HPDE6-E6E7 (cell line): ENCODE results near the gene OTOL1.
A peak's percentile ranks its signal among the peaks of the same experiment; 100 is the strongest.
"Not testable (repeated sequence)": the region's sequence is repeated elsewhere in the genome, so short reads cannot be mapped to it uniquely, and the experiment has no call there.

Source experiments
- DNase-seq: peaks from one replicate; pipeline ENCODE4 v3.0.0; 2011; ENCODE audit warnings: missing footprints; ENCODE audit errors: extremely low spot score

OTOL1 gene

GRCh38 chr3:161496508-161496907 is at the start of gene OTOL1:
OTOL1 (plus strand) TSS chr3:161496808; CDS start chr3:161496808, 0 bp downstream.
- no peak for DNase-seq

GRCh38 chr3:161449785-161450184 is 46.8 kb upstream of the OTOL1 start:
- DNase-seq, result no peak

DNA sequence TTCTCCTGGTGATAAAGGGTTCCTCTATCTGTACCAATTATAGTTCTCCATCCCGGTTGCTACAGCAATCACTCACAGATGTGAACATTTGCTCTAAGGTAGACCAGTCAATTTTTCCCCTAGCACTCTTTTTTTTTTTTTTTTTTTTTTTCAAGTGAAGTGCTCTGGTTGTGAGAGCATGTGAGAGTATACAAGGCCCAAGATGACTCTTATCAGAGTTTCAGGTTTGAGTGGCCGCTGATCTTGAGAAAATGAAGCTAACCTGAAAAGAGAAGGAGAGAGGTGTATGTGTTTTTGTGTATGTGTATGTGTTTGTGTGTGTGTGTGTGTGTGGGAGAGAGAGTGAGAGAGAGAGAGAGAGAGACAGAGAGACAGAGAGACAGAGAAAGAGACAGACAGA is 44.4 kb upstream of the OTOL1 start:
- DNase-seq, result no peak

DNA sequence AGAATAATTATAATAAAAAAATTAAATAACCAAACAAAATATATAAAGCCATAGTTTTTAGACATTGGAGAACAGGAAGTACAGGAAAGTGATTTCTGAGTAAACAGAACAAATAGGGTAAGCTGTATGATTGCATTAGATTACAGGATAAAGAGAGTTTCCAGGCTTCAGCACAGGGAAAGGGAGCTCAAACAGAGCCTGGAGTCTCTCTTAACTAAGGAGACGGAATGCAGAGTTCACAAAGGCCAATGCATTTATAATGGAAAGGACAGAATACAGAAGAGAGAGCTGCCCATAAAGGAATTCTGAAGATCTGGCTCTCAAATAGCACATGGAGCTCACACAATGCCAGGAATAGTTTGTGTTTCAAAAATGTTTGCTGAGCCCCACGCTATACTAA is 42.0 kb upstream of the OTOL1 start:
- DNase-seq, result no peak

DNA sequence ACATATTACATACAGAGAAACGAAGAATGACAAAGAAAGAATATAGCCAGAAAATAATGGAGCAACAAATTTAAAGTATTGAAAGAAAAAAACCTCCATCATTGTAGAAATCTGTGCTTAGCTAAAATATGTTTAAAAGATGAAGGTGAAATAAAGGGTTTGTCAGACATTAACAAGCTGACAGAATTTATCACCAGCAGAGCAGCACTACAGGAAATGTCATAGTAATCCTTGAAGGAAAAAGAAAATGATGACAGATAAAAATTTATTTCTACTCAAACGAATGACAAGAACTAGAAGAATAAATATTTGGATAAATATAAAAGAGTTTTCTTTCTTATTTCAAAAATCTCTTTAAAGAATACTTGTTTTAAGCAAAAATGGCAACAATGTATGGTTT is 40.6 kb upstream of the OTOL1 start:
- no peak for DNase-seq

DNA sequence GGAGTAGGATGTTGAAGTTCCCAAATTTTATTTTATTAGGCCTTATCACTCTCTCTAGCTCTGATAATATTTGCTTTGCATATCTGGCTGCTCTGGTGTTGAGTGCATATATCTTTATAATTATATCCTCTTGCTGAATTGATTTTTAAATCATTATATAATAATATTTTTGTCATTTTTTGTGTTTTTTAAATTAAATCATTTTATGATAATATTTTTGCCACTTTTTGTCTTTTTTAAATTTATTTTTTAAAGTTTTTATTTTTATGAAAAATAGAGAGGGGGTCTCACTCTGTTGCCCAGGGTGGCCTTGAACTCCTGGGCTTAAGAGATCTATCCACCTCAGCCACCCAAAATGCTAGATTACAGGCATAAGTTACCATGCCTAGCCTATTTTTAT is 34.5 kb upstream of the OTOL1 start:
- DNase-seq, result no peak

DNA sequence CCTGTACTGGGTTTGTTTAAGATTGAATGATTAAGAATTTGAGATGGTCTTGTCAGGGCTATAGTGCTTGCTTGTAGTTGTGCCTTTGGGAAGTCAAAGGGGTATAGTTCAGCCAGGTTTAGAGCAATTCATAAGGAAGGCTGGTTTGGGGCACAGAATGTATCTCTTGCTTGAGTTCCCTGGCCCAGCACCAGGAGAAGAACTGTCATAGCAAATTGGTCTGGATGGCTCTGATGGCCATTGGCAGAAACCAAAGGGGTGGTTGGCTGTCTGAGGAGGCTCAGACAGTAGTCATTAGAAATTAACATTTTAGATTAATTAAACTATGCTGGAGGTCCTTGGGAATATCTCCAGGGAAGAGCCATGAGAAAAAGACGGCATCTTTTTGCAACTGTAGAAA is 25.4 kb upstream of the OTOL1 start:
- no peak for DNase-seq

DNA sequence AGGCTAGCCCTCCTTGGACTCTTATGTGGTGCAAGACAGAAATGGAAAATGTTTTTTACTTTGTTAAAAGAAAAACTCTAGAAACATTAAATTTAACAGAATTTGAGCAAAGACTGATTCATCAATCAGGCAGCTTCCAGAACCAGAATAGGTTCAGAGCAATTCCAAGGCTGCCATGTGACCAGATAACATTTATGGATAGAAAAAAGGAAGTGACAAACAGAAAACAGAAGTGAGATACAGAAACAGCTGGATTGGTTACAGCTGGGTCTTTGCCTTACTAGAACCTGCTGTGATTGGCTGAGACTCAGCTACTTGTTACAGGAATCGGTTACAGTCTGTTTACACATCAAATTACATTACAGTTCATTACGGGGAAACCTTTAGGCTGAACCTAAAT is 22.5 kb upstream of the OTOL1 start:
- no peak for DNase-seq

GRCh38 chr3:161474741-161475140 is 21.9 kb upstream of the OTOL1 start:
- DNase-seq, result no peak

DNA sequence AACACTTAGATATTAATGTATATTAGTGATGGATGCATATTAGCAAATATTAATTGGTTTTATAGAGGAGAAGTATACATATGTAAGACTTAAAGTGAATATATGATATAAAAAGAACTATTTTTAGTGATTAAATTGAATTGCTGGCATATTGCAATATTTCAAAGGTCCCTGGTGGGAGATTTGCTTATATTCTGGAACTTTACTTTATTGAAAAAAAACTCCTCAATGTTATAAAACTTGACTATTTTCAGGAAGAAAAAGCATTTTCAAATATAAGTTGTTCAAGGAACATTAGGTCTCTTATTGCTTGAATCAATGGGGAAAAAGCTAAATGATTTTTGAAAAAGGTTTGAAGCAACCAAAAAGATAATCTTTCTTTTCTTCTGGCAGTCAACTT is 21.4 kb upstream of the OTOL1 start:
- DNase-seq, result no peak

DNA sequence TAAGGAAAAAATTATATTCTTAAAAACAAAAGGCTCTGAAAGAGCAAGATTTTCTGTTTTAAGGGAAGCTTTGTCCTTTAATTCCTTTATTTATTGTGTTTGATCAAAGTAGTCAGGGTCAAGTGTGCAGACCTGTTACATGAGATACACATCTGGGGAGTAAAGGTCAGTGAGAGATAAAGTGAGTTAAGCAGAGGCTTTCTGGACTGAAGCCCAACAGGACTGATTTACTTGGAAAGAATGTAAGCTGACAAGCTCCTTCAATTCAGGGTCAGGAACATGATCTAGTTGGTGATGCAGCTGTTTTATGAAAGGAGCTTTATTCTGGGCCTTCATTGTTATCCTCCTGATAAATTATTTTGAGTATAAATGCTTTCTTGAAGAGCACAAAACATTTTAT is 20.7 kb upstream of the OTOL1 start:
- peak; percentile 37 for DNase-seq

DNA sequence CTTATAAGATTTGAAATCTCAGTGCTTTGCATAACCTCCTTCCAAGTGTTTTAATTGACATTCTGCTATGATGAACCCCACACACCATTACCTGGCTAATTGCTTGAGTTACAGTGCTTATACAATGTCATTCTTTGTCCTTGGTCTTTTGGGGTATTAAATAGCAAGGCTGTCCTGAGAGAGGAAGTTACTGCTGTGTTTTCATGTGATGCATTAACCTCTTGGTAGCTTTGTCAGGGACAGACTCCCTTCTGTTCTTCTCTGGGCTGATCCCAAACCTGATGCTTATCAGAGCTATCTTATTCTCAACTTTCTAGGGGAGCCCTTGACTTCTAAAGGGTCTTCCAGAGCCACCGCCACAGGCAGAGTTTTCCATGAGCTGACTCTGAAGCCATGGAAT is 12.4 kb upstream of the OTOL1 start:
- DNase-seq, result no peak

- not testable (repeated sequence) for DNase-seq
These were observed 8.3 kb upstream of the OTOL1 start for GRCh38 chr3:161488284-161488683.

DNA sequence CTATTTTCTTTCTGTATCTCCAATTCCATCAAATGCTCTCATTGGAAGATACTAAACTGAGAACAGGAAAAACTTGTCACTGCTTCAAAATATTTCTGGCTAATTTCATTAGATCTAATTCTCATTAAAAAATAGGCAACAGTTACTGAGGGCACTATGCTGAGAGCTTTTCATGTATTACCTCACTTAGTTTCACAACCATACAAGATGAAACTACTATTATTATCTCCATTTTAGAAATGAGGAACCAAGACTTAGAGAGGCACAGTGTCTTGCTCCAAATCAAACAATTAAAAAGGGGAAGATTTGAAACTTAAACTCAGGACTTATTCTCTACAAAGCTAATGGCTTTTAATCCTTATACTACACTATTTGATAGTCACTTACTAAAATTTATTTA is 7.2 kb upstream of the OTOL1 start:
- no peak for DNase-seq

DNA sequence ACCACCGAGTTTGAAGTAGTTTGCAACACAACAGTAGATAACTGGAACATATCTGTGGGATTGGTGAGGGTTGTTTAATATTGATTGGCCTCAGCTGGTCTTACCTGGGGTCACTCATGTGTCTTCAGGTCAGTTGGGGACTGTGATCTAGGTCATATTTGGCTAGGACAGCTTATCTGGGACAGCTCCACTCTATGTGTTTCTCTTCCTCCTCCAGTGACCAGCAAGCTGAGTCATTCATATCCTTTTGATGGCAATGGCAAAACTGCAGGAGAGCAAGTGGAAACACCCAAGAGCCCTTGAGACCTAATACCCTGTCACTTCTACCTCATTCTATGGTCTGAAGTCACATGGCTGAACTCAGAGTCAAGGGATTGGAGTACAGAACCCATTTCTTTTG is 5.8 kb upstream of the OTOL1 start:
- not testable (repeated sequence) for DNase-seq

- DNase-seq, result no peak
These were observed 1.8 kb downstream of the OTOL1 start for GRCh38 chr3:161498259-161498921.

DNA sequence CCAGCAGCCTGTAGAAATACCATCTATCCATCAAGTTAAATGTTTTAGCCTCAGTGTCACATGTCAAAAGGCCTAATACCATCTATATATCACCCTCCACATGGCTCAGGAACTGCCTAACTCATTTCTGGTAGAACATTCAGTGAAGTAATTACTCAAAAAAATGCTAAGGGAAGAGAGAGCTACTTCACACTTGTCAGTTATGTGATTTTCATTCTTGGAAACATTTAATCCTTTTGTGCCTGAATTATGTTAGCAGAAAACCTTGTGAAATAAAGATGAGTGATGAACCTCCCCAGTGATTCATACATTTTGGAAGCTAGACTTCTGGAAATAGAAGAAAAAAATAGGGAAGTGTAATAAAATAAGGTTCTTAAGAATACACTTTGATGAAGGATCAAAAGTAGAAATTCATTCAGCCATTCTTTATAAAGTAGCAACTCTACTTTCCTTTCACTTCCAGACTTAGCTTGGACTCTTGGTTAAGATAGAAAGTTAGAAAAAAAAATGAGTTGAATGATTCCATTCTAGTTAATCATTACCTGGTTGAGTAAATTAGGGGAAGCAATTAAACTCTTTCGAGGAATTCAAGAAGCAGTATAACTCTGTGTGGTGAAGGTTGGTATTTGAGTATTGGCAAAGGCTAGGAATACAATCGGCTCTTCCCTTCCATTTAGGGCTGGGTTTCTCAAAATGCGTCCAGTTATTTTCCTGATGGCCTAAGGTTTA is 3.6 kb downstream of the OTOL1 start:
- DNase-seq, result no peak

GRCh38 chr3:161503271-161503670 is 6.7 kb downstream of the OTOL1 start:
- no peak for DNase-seq

DNA sequence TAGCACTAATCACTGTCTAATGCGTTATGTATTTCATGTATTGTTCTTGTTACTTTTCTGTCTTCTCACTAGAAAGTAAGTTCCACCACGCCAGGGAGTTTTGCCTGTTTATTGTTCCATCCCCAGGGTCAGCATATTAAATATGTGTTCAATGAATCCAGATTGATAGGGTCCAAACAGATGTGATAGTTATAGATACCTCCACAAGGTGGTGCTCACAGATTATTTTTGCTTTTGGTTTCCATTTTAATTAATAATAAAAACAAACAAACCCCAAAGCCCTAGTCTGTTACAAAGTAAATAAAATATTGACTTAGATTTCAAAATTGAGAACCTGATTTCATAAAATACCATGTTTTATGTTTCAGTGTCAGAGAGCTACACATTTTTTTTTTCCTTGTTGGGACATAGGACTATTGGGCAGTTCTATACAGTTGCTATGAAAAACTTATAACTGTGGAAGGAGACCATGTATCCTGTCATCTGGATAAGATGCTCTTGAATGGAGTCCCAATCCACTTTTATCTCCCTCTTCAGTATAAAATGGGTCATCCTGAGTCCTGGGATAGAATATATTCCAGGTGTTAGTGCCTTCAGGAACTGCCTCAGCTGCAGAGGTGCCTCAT is 12.4 kb downstream of the OTOL1 start:
- DNase-seq, result peak; percentile 20

DNA sequence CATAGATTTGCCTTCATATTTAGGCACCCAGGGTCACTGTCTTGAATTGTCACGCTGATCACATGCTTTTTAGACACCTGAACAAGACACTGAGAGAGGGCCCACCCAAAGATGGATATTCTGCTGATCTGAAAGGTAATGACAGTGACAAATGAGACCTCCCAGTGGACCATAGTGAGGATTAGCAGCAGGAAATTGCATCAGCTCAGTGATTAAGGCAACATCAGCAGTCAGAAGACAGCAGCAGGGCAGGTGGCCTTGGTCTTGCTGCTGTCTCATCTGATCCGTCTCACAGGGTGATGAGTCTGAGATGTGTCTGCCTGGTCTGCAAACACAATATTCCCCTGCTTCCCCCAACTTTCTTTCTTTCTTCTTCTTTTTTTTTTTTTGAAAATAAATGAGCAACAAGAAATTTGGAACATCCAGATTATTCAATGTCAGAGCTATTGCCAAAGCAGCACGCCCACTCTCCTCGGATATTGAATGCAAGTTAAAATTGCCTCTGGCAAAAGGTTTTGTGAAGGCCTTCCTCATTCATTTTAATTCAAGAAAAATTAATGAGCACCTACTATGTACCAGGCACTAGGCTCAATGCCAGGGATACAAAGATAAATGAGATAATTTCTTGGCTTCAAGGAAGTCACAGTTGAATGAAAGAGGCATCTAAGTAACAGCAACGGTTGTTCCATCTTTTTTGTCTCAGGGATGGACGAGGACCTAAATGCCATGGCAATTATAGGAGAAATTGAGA is 14.1 kb downstream of the OTOL1 start:
- DNase-seq, result no peak

DNA sequence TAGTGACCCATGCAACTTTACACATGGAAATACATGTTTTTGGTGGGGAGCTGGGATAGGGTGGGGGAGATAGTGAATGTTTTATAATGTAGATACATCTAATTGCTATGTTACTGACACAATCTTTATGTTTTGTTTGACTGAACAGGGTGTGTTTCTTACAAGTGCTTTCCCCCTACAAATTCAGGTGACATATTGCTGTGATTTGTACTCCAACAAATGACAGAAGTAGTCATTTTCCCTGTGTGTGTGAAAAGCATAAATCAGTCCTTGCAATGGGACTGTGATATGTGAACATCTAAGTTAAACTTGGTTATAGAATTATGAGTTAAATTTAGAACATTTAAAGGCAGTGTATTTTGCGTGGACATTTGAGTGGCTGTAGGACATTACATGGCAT is 27.3 kb downstream of the OTOL1 start:
- DNase-seq, result no peak

DNA sequence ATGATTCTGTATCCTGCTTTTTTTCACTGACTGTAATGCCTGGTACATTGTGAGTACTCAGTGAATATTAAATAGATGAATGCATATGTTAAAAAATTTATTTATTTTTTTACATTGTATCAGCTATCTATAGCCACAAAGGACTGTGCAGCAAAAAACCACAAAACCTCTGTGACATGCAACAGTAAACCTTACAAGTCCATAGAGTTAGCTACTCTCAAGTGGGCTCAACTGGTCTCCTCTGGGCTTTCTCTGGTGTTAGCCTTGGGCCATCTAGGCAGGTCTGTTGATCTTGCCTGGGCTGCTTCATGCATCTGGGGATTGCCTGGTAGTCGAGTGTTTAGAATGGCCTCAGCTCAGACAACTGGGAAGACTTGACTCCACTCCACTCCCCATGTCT is 35.3 kb downstream of the OTOL1 start:
- no peak for DNase-seq
